Common myeloid progenitor, CD34-positive (primary cell): ENCODE data around the gene LRRC72.

Source experiments
- CTCF ChIA-PET: fragments of 350-600 bp; sonication (Branson Sonifier 250); formaldehyde crosslinking; loops from one replicate; lab custom pipeline; 2021; ENCODE audit warnings: antibody characterized with exemption; lab: Charles Lee
- POLR2A ChIA-PET: fragments of 350-600 bp; sonication (Branson Sonifier 250); formaldehyde crosslinking; loops from one replicate; lab custom pipeline; 2021; ENCODE audit warnings: antibody characterized with exemption; lab: Charles Lee
- DNase-seq, 3 donors: peaks; one replicate each; pipeline versions ENCODE4 v3.0.0 to v3.0.0-alpha.2; 2013
- H3K27ac ChIP-seq, 2 experiments: 1 replicate in 1 of 2; 2 replicates in 1 of 2; pipeline ENCODE4 v1.7.0; 2013; ENCODE audit warnings: inconsistent platforms in 2 of 2, low read length in 2 of 2, mild to moderate bottlenecking in 2 of 2, low read depth in 1 of 2, moderate library complexity in 1 of 2; ENCODE audit not compliant: severe bottlenecking in 2 of 2, insufficient read depth in 1 of 2, poor library complexity in 1 of 2
- H3K27me3 ChIP-seq, 5 experiments: replicated peaks in 2 of 5; 1 replicate in 3 of 5; 2 replicates in 2 of 5; pipeline versions ENCODE4 v1.6.1 to v1.7.0; 2013; ENCODE audit warnings: low read length in 4 of 5, mild to moderate bottlenecking in 2 of 5, moderate library complexity in 2 of 5, inconsistent platforms in 1 of 5; ENCODE audit not compliant: insufficient read depth in 5 of 5, control insufficient read depth in 4 of 5
- H3K36me3 ChIP-seq, 4 experiments: 1 replicate in 2 of 4; 2 replicates in 2 of 4; pipeline versions ENCODE4 v1.6.1 to v1.7.0; 2013; ENCODE audit warnings: low read length in 3 of 4, control low read depth in 1 of 4, mild to moderate bottlenecking in 1 of 4; ENCODE audit not compliant: control insufficient read depth in 4 of 4, insufficient read depth in 4 of 4
- H3K4me1 ChIP-seq, 4 experiments: 1 replicate in 3 of 4; 2 replicates in 1 of 4; pipeline versions ENCODE4 v1.6.1 to v1.7.1; 2013; ENCODE audit warnings: low read length in 3 of 4, mild to moderate bottlenecking in 3 of 4, control low read depth in 1 of 4, inconsistent platforms in 1 of 4, moderate library complexity in 1 of 4; ENCODE audit not compliant: control insufficient read depth in 4 of 4, insufficient read depth in 4 of 4; ENCODE audit errors: control extremely low read depth in 1 of 4
- H3K4me3 ChIP-seq, 7 experiments: 1 replicate in 4 of 7; 2 replicates in 3 of 7; pipeline versions ENCODE4 v1.5.1 to v1.7.0; 2013; ENCODE audit warnings: mild to moderate bottlenecking in 7 of 7, low read length in 6 of 7, moderate library complexity in 6 of 7, inconsistent platforms in 2 of 7, low read depth in 2 of 7, control low read depth in 1 of 7; ENCODE audit not compliant: insufficient read depth in 4 of 7, control insufficient read depth in 1 of 7; ENCODE audit errors: extremely low read depth in 1 of 7
- H3K9me3 ChIP-seq, 5 experiments: 1 replicate in 4 of 5; 2 replicates in 1 of 5; pipeline versions ENCODE4 v1.6.1 to v1.7.1; 2013; ENCODE audit warnings: low read length in 4 of 5, mild to moderate bottlenecking in 2 of 5, inconsistent platforms in 1 of 5, low read depth in 1 of 5, moderate library complexity in 1 of 5; ENCODE audit not compliant: control insufficient read depth in 4 of 5, insufficient read depth in 2 of 5; ENCODE audit errors: control extremely low read depth in 1 of 5
- WGBS: methylation state at CpG from one replicate; pipeline ENCODE4 v1.1.5; 2013; ENCODE audit not compliant: insufficient coverage; 5-methylcytosine and 5-hydroxymethylcytosine counted together

Gene LRRC72

GRCh38 chr7:16542401-16542800, 15.8 kb downstream of the LRRC72 start:
- ChIA-PET POLR2A (no interaction called here), CTCF (no interaction called here)
- DNase-seq: no peak
- H3K4me1 ChIP-seq: no peaks in the 10 kb centered on the region
- no peak overlapping the region for H3K4me3 ChIP-seq
- no peaks in the 10 kb centered on the region for H3K27me3 ChIP-seq
- WGBS: 100% methylated on average over 2 of the region's 2 CpGs
- no peak overlapping the region for H3K27ac ChIP-seq
- peaks cover 0 to 8% (median 0%) of the 10 kb centered on the region in 5 experiments for H3K9me3 ChIP-seq
- H3K36me3 ChIP-seq: no peaks in the 10 kb centered on the region

DNA sequence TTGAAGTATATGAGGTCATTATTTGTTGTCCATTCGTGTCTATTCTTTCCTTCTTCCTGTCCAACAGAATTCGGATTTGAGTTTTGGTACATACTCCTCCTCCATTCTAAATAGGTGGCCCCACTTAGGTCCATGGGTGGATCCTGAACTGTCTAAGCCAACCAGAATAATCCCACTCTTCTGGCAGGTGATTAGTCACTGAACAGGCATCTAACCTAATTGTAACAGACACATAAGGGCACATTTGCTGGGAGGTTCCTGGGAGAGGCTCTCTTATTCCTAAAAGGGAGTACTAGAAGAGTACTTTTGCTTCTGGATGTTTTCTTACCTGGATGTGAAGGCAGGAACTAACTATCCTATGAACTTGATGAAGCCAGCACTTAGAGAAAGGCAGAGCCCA, 16.8 kb downstream of the LRRC72 start:
- POLR2A ChIA-PET: no interaction called here
- H3K4me1 ChIP-seq: no peaks in the 10 kb centered on the region
- H3K27ac ChIP-seq: no peak overlapping the region
- H3K27me3 ChIP-seq: no peaks in the 10 kb centered on the region
- H3K36me3 ChIP-seq: no peaks in the 10 kb centered on the region
- CTCF ChIA-PET: no interaction called here
- H3K4me3 ChIP-seq: no peak overlapping the region
- H3K9me3 ChIP-seq: peaks cover 0 to 8% (median 0%) of the 10 kb centered on the region in 5 experiments
- DNase-seq: no peak
- WGBS: 92% methylated on average over 2 of the region's 2 CpGs

DNA sequence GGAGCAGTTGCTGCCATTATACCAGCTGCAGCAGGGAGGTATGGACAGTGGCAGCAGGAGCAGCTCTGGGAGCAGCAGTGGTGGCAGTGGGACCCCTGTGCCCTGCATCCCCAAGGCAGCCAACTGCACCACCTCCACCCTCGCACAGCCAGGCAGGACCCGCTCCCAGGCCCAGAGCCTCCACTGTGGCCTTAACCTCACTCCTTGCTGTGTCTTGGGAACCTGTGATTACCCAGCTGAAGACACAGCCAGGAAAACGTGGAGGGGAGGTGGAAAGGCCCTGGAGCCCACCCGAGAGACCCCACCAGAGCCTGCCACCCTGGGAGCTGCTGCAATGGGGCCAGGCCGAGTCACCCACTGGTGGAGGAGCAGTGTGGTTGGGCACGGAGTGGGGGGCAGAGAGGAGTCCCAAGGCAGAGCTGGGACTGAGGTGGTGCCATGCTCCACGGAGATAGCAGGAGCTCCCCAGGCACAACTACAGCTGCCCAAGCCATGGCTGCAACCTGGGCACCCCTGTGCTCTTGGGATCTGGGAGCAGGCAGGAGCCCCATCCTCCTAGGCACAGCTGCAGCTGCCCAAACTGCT, 20.4 kb downstream of the LRRC72 start:
- H3K4me1 ChIP-seq: no peaks in the 10 kb centered on the region
- H3K27ac ChIP-seq: no peak overlapping the region
- ChIA-PET CTCF (no interaction called here), POLR2A (no interaction called here)
- H3K36me3 ChIP-seq: no peaks in the 10 kb centered on the region
- no peaks in the 10 kb centered on the region for H3K27me3 ChIP-seq
- DNase-seq: no peak
- H3K9me3 ChIP-seq: no peaks in the 10 kb centered on the region
- H3K4me3 ChIP-seq: no peak overlapping the region
- WGBS: 98% methylated on average over 6 of the region's 7 CpGs

DNA sequence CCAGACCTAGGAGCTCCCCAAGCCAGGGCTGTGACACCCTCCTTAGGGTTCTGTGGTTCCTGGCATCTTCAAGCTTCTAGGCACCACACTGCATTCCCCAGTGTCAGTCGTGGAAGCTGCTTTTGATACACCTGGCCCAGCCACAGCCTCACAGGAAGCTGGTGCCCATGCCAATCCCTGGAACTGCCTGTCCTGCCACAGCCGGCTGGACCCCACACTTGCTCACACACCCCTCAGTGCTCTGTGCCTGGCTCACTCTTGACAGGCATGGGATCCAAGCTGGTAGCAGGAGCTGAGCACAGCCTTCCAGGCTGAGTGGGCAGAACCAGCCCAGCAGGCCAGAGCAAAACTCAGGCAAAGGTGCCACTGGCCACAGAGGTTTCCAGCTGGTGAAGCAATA, 21.8 kb downstream of the LRRC72 start:
- H3K27me3 ChIP-seq: no peaks in the 10 kb centered on the region
- H3K4me1 ChIP-seq: no peaks in the 10 kb centered on the region
- CTCF ChIA-PET: no interaction called here
- no peaks in the 10 kb centered on the region for H3K36me3 ChIP-seq
- DNase-seq: no peak
- H3K4me3 ChIP-seq: no peak overlapping the region
- no peak overlapping the region for H3K27ac ChIP-seq
- 100% methylated on average over 2 of the region's 2 CpGs for WGBS
- POLR2A ChIA-PET: no interaction called here
- H3K9me3 ChIP-seq: no peaks in the 10 kb centered on the region

GRCh38 chr7:16550671-16551070, 24.0 kb downstream of the LRRC72 start:
- H3K4me3 ChIP-seq: no peak overlapping the region
- no peaks in the 10 kb centered on the region for H3K4me1 ChIP-seq
- no peak for DNase-seq
- H3K9me3 ChIP-seq: no peaks in the 10 kb centered on the region
- ChIA-PET POLR2A (interaction anchor here (0.6 kb wide), 1 partner anchor 1777 kb away, joined by 3 read pairs; no protein-coding TSS in a partner anchor), CTCF (interaction anchor here (0.9 to 1.6 kb wide), 5 partner anchors 9 to 119 kb away, joined by 3 read pairs; no protein-coding TSS in a partner anchor)
- no CpG with 5 or more reads among the region's 1 CpG for WGBS
- no peak overlapping the region for H3K27ac ChIP-seq
- H3K36me3 ChIP-seq: no peaks in the 10 kb centered on the region
- no peaks in the 10 kb centered on the region for H3K27me3 ChIP-seq

- POLR2A ChIA-PET: no interaction called here
Measured at GRCh38 chr7:16554518-16555236, 28.1 kb downstream of the LRRC72 start.

GRCh38 chr7:16556359-16556758, 29.7 kb downstream of the LRRC72 start:
- DNase-seq: no peak
- no peaks in the 10 kb centered on the region for H3K27me3 ChIP-seq
- POLR2A ChIA-PET: no interaction called here
- H3K4me1 ChIP-seq: no peaks in the 10 kb centered on the region
- no peak overlapping the region for H3K4me3 ChIP-seq
- WGBS: 72% methylated on average over 2 of the region's 2 CpGs
- H3K9me3 ChIP-seq: no peaks in the 10 kb centered on the region
- no peaks in the 10 kb centered on the region for H3K36me3 ChIP-seq
- CTCF ChIA-PET: no interaction called here
- H3K27ac ChIP-seq: no peak overlapping the region

More at GRCh38 chr7:16554518-16555236, 28.1 kb downstream of the LRRC72 start:
- H3K27me3 ChIP-seq: no peaks in the 10 kb centered on the region
- no peak overlapping the region for H3K27ac ChIP-seq
- DNase-seq: no peak
- H3K36me3 ChIP-seq: no peaks in the 10 kb centered on the region
- H3K9me3 ChIP-seq: no peaks in the 10 kb centered on the region
- CTCF ChIA-PET: interaction anchor here (1.0 kb wide), 2 partner anchors 10 to 123 kb away, joined by 4 read pairs; no protein-coding TSS in a partner anchor
- H3K4me3 ChIP-seq: no peak overlapping the region
- H3K4me1 ChIP-seq: no peaks in the 10 kb centered on the region
- 95% methylated on average over 8 of the region's 10 CpGs for WGBS
